ENCODE data around the gene USP36.

- TF ChIP-seq CTCF (IDR thresholded peaks at IDR 0.05) (no peak), POLR2A (IDR thresholded peaks at IDR 0.05) (no peak)
Measured at GRCh38 chr17:78826836-78827509, 13.6 kb downstream of the USP36 start.

Data from vagina (tissue), 2 donors.